SH-SY5Y (cell line): ENCODE data around the gene IL10.

ENCODE experiments used
- GATA2 ChIP-seq: IDR thresholded peaks from 2 replicates; pipeline ENCODE4 v1.6.1; 2011; ENCODE audit warnings: mild to moderate bottlenecking, low read depth, low read length
- GATA3 ChIP-seq: IDR thresholded peaks from 2 replicates; pipeline ENCODE4 v1.6.1; 2011; ENCODE audit warnings: low read depth, mild to moderate bottlenecking, low read length, moderate library complexity

DNA sequence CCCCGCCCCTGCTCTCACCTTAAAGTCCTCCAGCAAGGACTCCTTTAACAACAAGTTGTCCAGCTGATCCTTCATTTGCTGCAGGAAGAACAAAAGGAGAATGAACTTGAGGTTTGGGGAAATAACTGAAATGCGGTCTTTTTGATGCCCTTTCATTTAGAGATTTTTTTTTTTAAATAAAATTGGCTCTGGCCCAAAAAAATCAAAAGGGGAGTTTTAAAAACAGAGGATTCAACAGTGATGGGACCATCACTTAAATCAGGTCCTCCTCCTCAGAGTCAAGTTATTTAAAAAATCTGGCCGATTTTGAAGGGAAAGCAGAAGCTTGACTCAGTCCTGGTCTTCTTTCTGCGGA lies 979 bp downstream of the IL10 start:
- TF ChIP-seq GATA2 (no peak), GATA3 (no peak)
